ENCODE measurements around the gene ATP6V0A1.
"Not testable (repeated sequence)": the region's sequence is repeated elsewhere in the genome, so short reads cannot be mapped to it uniquely, and the experiment has no call there.

Gene ATP6V0A1

DNA sequence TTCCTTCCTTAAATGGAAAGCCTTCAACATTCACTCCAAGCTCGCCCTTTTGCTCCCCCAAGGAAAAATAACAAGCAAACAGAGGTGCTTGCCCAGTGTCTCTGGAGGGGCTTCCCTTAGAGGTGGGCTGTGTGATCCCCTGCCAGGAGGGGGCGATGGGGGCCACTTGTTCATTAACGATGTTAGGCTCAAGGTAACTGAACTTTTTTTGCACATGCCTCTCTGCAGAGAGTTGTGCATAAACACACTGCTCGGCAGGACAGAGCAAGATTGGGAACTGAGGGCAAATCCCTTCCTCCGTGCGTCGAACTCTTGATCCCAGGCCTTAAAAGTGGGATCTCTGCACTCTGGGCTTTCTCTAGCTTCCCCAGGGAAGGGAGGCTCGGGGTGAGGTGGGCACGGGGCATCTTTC lies 61.9 kb downstream of the ATP6V0A1 start:
- DNase-seq: no peak

DNA sequence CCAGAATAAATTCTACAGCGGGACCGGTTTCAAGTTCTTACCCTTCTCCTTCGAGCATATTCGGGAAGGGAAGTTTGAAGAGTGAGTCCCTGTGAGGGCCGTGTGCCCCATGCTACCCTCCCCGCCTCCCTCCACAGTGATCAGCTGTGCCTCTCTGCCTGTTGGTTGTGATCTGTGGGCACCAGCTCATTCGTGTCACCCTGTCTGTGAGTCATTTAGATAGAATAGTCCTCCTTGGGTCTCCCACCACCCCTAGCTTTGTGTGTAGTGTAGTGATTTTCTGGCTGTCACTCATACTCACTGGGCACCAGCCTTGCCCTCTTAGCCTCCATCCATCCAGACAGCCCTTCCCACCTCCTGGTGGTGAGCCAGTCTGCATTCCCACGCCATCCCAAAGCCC lies 62.4 kb downstream of the ATP6V0A1 start:
- DNase-seq: no peak

DNA sequence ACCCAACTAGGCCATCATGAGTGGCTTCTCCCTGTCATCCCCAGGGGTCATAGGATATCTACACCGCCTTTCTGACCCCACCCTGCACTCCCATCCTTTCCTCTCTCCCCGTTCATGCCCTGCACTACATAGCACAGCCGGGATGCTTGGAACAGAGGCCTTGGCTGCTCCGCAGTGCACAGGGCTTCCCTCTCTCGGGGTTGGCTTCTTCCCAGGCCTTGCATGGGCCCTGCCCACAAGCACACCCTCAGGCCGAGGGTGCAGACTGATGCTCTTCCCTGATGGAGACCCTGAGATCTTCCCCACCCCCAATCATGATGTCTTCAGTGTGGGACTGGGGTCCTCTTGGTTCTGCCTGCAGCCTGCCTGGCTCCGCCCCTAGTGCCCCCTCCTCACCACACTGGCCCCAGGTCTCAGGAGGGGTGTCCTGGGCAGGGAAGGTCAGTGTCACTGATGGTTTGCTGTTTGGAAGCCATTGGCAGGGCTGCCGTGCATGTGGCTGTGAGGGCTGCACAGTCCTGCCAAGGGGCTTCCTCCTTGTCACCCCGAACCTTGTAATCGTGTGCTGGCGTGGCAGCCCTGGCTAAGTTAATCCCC lies 63.1 kb downstream of the ATP6V0A1 start:
- no peak for DNase-seq

DNA sequence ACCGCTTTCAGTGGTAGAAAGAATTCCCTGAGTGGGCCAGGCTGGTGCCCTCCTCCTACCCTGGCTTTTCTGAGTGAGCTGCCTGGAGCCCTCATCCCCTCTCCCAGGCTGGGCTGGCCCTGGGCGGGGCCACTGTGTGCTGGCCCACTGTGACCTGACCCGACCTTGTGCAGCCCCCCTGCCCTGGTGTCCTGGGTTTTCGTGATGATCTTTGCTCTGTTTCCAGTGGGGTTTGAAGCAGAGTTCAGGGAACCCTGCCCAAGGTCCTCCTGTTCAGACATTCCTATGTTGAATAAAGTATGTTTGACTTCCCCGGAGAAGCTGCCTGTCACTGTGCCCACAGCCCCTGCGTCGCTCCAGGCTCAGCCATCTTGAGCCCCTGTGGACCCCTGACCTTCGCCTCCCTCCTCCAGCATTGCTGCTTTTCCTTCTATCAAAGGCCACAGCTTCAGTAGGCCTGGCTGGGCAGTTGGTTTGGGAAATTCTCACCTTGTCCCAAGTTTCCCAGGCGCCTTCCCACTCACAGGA lies 63.6 kb downstream of the ATP6V0A1 start:
- DNase-seq: no peak

DNA sequence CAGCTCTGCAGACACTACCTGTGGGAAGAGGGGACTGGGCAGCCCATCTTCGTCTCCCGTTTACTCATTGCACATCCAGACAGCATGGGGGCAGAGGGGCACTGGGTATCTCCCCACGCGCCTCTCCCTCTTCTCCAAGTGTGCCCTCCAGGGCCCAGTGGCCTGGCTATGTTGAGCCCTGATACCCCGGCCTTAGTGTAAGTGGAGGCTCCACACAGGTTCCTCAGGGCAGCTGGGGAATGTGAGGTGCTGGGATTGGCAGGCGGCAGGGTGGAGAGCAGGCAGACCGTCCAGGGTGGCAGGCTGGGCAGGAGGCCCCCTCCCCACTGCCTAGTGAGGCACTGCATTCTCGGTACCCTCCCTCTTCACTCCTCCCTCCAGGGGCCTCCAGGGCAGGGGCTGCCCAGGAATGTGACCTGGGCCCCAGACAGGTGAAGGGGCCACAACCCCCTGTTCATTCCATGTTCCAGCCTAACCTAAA lies 64.2 kb downstream of the ATP6V0A1 start:
- DNase-seq: no peak

DNA sequence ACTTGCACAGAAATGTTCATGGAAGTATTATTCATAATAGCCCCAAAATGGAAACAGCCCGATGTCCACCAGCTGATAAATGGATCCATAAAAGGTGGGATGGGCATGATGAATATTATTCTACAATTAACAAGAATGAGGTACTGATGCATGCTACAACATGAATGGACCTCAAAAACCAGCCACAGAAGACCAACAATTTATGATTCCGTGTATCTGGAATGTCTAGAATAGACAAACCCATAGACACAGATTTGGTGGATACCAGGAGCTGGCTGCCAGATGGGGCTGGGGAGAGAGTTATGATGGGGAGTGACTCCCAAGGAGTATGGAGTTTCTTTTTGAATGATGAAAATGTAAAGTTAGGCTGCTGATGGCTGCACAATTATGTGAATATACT lies 66.5 kb downstream of the ATP6V0A1 start:
- no peak for DNase-seq

DNA sequence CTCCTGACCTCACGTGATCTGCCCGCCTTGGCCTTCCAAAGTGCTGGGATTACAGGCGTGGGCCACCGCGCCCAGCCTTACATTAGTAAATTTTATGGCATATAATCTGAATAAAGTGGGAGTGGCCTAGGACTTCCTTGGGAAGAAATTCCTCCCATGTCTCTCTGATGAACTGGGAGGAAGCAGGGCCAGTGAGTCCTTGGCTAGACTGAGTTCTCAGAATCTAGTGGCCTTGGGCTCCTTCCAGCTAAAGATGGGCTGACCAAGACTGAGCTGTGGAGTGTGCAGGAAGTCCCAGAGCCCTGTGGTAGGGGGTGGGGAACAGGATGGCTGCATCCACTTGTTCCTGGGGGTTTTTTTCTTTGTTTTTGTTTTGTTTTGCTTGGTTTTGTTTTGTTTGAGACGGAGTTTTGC lies 67.4 kb downstream of the ATP6V0A1 start:
- DNase-seq: no peak

DNA sequence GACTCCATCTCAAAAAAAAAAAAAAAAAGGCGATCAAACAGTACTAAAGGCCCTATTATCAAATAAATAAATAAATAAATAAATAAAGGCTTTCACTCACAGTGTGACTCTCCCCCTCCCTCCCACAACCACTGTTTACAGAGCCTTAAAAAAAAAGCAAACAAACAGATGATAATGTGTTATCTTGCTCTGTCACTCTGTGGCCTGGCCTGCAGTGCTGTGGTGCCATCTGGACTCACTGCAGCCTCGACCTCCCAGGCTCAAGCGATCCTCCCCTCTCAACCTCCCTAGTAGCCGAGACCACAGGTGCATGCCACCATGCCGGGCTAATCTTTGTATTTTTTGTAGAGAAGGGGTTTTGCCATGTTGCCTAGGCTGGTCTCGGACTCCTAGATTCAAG lies 69.3 kb downstream of the ATP6V0A1 start:
- no peak for DNase-seq

DNA sequence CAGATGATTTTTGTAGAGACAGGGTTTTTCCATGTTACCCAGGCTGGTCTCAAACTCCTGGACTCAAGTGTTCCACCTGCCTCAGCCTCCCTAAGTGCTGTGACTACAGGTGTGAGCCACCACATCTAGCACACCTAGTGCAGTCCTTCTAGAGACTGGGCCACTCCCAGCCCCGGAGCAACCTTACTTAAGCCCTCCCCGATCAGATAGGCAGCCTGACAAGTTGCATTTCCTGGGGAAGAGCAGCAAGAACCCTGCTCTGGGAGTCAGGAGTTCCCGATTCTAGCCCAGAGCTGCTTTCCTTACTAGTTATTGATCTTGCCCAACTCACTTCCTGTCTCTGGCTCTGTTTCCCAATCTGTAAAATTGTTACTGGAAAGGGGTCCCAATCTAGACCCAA lies 70.4 kb downstream of the ATP6V0A1 start:
- no peak for DNase-seq

DNA sequence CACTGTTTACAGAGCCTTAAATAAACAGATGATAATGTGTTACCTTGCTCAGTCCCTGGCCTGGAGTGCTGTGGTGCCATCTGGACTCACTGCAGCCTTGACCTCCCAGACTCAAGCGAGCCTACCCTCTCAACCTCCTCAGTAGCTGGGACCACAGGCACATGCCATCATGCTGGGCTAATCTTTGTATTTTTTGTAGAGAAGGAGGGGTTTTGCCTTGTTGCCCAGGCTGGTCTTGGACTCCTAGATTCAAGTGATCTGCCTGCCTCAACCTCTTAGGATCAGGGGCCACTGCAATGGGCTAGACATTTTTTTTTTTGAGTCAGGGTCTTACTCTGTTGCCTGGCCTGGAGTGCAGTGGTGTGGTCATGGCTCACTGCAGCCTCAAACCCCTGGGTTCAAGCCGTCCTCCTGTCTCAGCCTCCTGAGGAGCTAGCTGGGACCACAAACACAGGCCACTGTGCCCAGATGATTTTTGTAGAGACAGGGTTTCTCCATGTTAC lies 72.3 kb downstream of the ATP6V0A1 start:
- no peak for DNase-seq

DNA sequence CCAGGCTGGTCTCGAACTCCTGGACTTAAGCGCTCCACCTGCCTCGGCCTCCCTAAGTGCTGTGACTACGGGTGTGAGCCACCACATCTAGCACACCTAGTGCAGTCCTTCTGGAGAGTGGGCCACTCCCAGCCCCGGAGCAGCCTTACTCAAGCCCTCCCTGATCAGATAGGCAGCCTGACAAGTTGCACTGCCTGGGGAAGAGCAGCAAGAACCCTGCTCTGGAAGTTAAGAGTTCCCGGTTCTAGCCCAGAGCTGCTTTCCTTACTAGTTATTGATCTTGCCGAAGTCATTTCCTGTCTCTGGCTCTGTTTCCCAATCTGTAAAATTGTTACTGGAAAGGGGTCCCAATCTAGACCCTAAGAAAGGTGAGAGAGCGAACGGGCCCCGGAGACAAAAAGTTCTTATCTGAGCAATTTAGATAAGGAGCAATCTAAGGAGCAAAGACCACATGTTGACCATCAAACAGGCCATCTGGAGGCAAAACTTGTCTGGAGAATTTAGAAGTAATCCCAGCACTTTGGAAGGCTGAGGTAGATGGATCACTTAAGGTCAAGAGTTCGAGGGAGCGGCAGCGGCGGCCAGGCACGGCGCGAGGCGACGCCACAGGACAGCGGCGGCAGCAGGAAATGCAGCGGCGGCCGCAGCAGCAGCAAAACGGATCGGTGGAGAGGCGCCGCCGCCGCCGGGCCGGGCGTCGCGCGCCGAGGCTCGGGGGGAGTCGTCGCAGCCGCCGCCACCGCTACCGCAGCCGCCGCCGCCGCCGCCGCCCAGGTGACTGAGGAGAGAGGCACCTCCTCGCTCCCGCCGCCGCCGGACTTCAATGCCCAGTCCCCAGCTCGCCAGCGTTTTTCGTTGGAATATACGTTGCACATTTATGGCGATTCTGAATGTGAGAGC lies 73.0 kb downstream of the ATP6V0A1 start:
- no peak for DNase-seq

DNA sequence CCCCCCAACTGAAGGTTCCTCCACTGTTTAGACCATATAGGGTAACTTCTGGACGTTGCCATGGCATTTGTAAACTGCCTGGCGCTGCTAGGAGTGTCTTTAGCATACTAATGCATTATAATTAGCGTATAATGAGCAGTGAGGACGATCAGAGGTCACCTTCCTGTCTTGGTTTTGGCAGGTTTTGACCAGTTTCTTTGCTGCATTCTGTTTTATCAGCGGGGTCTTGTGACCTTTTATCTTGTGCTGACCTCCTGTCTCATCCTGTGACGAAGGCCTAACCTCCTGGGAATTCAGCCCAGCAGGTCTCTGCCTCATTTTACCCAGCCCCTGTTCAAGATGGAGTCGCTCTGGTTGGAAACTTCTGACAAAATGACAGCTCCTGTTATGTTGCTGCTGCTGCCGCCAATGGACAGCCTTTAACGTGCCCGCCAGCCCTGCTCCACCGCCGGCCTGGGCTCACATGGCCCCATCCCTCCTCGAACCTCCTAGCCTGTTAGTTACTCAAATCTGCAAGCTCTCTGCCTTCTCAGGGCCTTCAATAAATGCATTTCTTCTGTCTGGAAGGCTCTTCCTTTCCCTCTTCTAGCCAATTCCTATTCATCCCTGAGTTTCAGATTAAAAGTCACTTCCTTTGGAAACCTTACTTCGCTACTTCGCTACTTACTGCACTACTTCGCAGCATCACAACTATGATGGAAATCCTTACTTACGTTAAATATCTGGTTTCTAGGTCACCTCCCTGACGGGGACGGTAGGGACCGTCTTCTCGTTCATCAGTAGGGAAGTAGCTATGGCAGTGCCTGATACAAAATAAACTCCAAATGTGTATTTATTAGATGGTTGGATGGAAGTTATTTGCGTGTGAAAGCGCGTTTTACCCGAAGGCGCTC lies 76.7 kb downstream of the ATP6V0A1 start:
- DNase-seq: no peak

DNA sequence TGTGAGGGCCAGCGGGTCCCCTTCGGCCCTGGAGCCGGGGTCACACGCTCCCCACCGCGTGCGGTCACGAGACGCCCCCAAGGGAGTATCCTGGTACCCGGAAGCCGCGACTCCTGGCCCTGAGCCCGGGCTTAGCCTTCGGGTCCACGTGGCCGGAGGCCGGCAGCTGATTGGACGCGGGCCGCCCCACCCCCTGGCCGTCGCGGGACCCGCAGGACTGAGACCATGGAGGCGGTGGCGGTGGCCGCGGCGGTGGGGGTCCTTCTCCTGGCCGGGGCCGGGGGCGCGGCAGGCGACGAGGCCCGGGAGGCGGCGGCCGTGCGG lies 77.3 kb downstream of the ATP6V0A1 start, which contains the start of gene NAGLU:
NAGLU (plus strand) TSS at position 194 of the 324 bp plus-strand sequence; CDS start at position 226, 32 bp downstream.
- DNase-seq: no peak

DNA sequence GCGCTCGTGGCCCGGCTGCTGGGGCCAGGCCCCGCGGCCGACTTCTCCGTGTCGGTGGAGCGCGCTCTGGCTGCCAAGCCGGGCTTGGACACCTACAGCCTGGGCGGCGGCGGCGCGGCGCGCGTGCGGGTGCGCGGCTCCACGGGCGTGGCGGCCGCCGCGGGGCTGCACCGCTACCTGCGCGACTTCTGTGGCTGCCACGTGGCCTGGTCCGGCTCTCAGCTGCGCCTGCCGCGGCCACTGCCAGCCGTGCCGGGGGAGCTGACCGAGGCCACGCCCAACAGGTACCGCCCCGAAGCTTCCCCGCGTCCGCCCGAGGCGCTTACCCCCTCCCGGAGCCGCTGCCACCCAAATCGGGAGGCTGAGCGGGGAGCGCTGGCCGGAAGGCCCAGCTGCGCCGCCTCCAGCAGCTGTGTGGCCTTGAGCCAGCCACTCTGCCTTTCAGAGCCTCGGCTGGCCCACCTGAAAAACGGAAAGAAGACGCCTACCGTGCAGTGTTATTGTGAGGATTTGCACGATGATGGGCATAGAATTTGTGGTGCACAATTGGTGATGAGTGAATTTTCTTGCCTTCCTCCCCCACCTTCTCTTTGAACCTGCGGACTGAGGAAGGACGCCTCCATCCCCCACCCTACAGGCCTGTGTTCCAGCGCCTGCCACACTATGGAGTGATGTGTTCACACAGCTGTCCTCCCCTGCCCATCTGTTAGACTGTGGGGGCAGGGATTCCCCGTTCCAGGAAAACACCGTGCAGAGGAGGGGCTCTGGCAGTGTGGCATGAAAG lies 77.9 kb downstream of the ATP6V0A1 start:
- no peak for DNase-seq

DNA sequence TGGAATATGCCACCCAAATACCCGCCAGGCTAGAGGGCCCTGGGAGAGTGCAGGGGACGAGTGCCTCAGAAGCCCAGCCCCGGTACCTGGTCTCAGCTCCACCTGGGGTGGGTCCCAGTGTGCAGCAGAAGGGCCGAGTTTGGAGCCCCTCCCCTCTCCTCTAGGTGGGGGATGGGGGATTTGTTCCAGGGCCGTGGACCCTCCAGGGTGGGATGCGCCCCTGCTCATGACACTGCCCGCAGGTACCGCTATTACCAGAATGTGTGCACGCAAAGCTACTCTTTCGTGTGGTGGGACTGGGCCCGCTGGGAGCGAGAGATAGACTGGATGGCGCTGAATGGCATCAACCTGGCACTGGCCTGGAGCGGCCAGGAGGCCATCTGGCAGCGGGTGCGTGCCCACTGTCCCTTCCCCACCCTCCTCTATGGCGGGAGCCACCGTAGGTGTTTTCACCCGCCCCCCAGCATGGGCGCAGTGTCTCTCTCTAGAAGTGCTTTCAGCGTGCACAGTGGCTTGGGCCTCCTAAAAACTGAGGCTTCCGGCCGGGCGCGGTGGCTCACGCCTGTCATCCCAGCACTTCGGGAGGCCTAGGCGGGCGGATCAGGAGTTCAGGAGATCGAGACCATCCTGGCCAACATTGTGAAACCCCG lies 78.6 kb downstream of the ATP6V0A1 start:
- no peak for DNase-seq

DNA sequence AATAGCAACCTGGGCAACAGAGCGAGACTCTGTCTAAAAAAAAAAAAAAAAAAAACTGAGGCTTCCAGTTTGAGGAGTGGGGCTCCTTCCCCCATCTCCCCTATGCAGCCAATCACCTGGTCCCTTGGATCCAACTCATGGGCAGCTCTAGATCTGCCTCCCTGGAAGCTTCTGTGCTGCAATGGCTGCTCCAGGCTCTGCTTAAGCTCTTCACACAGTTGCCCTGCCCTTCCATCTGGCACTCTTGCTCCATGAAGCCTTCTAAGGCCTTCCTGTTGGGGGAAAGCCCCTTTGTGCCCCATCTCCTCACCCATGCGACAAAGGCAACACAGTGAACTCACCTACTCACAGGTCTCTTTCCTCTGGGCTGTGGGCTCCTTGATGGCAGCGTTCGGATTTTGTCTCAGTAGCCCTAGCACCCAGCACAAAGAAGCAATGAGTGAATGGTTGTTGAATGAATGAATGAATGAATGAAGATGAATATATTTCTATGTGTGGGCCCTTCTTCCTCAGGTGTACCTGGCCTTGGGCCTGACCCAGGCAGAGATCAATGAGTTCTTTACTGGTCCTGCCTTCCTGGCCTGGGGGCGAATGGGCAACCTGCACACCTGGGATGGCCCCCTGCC lies 79.3 kb downstream of the ATP6V0A1 start:
- no peak for DNase-seq

DNA sequence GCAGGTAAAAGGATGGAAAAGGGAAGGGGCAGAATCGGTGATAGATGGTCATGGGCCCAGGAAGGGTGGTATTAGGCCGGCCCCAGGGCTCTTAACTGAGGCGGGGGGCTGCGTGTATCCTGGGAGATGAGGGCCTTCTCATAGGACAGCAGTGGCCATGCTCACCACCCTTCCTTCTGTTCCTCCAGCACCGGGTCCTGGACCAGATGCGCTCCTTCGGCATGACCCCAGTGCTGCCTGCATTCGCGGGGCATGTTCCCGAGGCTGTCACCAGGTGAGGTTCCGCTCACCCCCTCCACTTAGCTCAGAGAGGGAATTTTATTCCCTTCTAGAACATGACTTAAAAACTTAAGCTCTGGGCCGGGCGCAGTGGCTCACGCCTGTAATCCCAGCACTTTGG lies 79.8 kb downstream of the ATP6V0A1 start:
- no peak for DNase-seq

DNA sequence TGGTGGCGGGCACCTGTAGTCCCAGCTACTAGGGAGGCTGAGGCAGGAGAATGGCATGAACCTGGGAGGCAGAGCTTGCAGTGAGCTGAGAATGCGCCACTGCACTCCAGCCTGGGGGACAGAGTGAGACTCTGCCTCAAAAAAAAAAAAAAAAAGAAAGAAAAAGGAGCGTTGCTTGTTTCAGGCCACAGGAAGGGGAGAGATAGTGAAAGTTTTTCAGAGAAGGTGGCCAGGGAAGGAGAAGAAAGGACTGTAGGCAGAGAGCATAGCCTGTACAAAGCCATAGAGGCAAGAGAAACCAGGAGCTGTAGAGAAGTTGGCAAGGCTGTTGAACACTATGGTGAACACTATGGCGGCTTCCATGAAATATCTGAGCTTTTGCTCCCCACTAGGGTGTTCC lies 81.9 kb downstream of the ATP6V0A1 start:
- DNase-seq: not testable (repeated sequence)

DNA sequence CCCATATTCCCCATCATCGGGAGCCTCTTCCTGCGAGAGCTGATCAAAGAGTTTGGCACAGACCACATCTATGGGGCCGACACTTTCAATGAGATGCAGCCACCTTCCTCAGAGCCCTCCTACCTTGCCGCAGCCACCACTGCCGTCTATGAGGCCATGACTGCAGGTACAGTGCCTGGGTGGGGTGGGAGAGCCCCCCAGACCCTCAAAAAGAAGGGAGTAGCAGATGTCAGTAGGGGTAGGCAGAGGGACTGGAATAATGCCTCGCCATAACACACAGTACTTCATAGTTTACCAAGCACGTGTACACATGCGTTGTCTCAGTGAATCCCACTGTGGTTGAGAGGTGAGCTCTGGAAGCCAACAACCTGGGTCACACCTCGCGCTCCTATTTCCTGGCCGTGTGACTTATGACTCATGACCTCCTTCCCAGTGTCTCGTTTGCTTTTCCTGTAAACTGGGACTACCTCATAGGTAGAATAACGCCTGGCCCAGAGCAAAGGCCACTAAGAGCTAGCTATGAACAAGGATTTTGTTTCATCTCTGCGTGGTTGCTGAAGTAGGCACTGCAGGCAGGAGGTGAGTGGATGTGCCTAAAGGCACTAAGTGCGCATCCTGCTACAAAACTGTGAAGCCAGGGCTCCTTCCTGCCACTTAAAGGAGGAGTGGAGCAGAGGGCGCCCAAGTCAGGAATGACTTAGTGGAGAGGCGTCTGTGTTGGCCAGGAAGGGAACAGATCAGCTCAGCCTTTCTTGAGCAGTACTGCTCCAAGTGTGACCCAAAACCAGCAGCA lies 82.6 kb downstream of the ATP6V0A1 start:
- DNase-seq: no peak
